Stimulated activated CD4-positive, alpha-beta T cell treated with anti-CD3 and anti-CD28 coated beads, Interleukin-2, amount 100 ng/mL, for 48 hours (primary cell): Measurements from ENCODE around the gene KLHL4.
"Not testable (repeated sequence)": the region's sequence is repeated elsewhere in the genome, so short reads cannot be mapped to it uniquely, and the experiment has no call there.

Experiments
- DNase-seq, 2 donors: peaks; one replicate each; pipeline ENCODE4 v3.0.0-alpha.2; 2020

KLHL4 gene, protein sequence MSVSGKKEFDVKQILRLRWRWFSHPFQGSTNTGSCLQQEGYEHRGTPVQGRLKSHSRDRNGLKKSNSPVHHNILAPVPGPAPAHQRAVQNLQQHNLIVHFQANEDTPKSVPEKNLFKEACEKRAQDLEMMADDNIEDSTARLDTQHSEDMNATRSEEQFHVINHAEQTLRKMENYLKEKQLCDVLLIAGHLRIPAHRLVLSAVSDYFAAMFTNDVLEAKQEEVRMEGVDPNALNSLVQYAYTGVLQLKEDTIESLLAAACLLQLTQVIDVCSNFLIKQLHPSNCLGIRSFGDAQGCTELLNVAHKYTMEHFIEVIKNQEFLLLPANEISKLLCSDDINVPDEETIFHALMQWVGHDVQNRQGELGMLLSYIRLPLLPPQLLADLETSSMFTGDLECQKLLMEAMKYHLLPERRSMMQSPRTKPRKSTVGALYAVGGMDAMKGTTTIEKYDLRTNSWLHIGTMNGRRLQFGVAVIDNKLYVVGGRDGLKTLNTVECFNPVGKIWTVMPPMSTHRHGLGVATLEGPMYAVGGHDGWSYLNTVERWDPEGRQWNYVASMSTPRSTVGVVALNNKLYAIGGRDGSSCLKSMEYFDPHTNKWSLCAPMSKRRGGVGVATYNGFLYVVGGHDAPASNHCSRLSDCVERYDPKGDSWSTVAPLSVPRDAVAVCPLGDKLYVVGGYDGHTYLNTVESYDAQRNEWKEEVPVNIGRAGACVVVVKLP

DNA sequence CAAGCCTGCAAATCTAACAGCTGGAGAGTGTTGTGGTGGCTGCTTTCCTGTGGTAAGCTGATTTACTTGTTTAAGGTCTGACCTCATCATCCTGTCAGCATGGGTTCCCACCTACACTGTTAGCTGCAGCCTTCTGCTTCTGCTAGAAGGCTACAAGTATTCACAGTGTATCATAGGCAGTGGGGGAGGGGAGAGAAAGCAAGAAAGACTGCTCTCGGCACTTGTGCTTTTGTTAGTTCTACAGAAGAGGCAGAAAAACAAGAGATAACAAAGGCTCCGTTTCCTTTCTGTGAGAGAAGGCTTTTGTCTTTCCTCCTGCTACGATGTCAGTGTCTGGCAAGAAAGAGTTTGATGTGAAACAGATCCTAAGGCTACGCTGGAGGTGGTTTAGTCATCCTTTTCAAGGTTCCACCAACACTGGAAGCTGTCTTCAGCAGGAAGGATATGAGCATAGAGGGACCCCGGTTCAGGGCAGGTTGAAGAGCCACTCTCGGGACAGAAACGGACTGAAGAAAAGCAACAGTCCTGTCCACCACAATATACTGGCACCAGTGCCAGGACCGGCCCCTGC, at the start of gene KLHL4:
KLHL4 (plus strand) TSS at position 232 of the 571 bp plus-strand sequence; CDS start at position 324, 92 bp downstream.
- DNase-seq, result no peak

DNA sequence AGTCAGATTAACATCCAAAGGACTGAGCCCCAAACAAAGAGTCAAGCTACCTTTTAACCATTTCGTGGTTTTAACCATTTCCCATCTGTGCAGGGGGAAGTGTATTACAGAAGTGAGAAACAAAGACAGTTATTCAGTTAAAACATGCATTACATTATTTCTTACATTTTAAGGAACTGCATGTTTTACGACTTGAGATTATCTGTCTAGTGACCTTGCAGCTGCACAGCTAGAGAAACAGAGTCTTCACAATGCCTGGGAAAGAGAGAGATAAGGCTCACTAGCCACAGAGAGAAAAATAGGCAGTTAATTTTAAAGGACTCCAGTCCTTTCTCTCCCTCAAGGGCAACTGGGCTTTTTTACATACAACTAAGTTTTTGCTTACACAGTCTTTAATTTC, 48.7 kb upstream of the KLHL4 start:
- no peak for DNase-seq

DNA sequence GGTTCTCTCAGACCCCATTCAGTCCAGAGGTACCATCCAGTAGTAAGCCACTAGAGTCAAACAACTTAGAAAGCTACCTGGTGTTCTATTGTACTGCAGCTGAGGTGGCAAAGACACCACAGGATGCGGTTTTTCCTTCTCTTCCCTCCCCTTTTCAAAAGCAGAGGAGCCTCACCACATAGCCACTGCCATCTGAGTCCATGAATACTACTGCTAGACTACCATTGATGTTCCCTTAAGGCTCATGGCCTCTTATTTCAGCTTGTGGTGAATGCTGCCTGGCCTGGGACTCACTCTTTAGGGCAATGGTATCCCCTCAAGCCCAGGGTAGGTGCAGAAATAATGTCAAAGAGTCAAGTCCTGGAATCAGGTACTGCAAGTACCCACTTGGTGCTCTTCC, 41.8 kb upstream of the KLHL4 start:
- DNase-seq, result no peak

DNA sequence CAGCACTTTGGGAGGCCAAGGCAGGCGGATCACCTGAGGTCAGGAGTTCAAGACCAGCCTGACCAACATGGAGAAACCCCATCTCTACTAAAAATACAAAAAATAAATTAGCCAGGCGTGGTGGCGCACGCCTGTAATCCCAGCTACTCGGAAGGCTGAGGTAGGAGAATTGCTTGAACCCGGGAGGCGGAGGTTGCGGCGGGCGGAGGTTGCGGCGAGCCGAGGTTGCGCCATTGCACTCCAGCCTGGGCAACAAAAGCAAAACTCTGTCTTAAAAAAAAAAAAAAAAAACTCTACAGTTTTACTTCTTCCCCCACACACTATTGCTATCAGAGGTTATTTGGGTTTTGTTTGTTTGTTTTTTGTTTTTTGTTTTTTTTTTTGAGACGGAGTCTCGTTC, 38.9 kb upstream of the KLHL4 start:
- DNase-seq, result not testable (repeated sequence)

DNA sequence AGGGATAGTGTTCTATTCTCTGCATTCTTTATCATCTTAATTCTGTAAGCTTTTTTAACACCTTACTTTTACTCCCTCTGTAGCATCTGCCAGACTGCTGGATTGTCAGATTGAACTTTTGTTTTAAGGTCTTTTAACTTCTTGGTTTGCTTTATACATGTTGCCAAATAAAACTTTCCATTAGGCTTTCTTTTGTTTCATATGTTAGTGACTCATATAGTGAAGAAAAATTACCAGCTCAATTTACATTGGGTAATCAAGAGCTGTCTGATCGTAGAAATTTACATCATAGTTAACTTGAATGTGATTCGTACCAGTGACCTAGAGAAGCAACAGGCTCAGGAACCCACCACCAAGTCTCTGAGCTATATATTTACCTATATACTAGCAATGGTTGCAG, 28.5 kb upstream of the KLHL4 start:
- no peak for DNase-seq

DNA sequence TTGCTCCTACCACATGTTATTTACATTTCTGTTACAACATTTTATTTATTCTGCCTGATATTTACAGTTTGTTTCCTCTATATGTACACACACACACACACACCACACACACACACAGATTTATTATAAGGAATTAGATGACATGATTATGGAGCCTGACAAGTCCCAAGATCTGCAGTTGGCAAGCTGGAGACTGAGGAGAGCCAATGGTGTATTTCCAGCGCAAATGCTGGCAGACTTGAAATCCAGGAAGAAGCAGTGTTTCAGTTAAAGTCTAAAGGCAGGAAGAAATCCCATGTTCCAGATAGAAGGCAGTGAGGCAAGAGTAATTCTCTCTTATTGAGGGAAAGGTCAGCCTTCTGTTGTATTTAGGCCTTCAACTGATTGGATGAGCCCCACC, 1.8 kb upstream of the KLHL4 start:
- DNase-seq, result no peak

DNA sequence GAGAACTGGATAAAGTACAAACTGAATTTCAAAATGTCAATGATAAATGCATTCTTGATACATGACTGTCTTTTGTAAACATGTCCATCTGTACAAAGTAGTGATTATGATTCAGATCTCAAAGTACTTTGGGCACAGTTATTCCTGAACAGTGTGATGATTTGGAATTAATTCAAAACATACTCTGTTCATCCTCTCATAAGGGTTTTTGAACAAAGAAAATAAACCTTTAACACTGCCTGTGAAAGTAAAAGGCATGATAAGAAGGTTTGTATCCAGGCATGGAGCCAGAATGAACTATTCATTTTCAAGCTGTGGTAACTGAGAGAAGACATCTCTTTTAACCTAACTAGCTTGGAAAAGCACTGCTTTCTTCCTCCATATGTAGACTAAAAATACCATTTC, 883 bp upstream of the KLHL4 start:
- no peak for DNase-seq

DNA sequence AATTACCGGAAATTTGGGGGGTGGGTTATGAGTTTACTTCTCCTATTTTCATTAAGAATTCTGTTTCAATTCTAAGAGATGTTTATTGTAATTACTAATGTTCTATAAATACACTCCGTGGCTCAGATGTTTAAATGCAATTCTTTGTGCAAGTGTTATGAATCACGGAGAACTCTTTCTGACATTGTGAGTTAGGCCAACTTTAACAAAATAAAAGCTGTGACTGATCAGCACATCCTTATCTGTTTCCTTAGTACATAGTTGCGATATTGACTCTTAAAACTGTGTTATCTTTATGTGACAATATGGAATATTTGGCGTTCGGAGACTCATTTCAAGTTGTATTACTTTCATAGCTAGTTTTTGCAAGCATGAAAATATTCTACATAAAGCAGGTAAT, 902 bp downstream of the KLHL4 start:
- DNase-seq, result no peak

DNA sequence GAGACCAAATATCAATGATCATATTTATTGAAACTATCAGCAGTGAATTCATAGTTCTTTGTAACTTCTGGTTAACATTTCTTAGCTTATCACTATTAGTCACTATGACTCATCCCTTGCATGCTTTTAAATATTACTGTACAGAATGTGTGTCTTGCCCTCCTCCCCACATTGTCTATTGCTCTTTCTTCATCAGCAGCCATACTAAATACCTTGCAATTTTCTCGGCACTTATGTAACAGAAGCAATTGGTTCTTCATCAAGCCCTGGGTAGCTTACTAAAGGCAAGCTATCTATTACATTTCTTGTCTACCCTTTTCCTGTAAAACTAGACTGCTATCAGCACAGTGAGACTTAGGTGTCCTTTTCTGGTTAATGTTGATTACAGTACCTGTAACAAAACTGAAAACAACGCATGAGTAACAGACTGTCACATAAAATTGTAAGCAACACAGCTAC, 8.2 kb downstream of the KLHL4 start:
- no peak for DNase-seq

DNA sequence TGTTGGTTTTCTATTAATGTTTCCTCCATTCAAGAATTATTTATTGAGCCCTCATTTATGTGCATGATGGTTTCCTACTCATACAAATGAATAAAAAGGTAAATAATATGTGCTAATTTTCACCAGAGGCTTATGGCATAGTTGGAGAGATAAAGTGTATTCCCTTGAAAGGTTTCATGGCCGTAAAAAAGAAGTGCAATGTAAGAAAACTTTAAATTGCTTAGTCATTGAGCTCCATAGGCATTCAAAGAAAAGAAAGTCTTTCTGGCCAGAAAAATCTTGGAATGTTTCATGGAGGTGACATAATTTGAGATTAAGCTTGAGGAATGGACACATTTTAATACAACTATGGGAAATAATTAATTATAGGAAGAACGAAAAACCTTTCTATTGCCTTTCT, 8.7 kb downstream of the KLHL4 start:
- no peak for DNase-seq

DNA sequence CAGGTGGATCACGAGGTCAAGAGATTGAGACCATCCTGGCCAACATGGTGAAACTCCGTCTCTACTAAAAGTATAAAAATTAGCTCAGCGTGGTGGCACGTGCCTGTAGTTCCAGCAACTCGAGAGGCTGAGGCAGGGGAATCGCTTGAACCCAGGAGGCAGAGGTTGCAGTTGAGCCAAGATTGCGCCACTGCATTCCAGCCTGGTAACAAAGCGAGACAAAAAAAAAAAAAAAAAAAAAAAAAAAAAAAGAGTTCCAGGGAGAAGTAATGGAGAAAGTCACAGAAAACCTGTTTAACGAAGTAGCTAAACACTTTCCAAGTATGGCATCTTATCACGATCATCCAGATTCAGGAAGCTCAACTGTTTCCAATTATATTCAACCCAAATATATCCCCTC, 10.9 kb downstream of the KLHL4 start:
- DNase-seq, result no peak

DNA sequence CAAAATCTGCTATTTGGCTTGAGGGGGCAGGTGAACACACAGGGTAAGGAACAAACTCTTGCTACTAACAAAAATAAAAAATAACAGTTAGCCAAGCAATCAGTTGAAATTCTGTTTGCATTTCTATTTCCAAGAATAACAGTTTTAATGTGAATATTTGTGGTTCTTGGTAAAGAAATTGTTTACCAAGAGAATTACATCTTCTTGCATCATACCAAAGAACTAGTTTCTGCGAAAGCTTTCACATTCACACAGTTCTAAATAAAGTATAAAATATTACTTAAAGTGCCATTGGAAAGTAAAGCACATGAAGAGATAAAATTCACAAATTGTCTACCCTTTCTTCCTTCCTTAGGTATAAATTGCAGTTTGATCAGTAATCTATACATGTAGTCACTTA, 54.4 kb downstream of the KLHL4 start:
- DNase-seq, result no peak

DNA sequence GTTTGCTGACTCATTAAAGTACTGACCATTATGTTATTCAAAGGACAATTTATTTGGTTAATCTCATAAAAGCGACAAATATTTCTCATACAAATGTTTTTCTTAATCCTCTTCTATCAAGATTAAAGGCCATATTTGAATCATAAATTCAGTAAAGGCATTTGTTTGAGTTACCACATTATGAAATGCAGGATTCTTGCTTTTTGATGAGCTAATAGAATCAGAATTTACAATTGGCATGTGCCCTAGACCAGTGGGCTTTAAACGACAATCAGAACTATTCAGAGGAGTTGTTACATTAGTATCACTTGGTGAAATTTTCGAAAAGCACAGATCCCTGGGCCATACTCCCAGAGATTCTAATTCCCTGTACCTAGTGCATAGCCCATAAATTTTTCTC, 55.3 kb downstream of the KLHL4 start:
- no peak for DNase-seq

DNA sequence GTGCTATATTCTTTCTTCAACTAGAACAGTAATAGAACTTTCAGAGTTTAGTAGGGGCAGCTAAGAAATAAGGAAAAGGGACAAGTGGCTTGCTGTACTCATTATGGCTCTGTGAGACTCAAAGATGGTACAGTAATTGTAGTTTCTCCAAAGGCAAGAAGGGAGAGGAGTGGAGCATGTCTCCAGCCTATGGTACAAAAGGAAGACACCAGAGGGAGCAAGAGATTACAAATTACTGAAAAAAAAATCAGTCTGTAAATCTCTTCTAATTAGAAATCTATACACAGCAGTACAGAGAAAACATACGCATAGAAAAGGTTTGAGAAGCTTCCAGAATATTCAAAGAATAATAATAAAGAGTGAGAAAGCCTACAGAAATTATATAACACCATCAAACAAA, 61.4 kb downstream of the KLHL4 start:
- DNase-seq, result no peak

DNA sequence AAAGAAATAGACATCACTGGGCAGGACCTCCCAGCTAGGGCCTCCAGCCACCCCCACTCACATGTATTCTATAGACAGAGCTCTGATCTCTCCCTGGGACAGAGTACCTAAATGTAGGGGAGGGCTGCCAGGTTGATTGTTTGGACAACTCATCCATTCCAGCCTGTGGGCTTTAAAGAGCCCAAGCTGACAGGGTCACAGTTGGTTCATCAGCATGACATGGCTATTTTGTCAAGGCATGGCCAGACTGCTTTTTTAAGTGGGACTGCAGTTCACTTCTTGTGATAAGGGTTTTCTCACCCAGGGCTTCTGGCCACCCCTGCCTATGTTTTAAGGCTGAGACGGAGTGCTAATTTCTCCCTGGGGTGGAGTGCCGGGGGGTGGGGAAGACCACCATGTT, 63.3 kb downstream of the KLHL4 start:
- DNase-seq, result no peak

DNA sequence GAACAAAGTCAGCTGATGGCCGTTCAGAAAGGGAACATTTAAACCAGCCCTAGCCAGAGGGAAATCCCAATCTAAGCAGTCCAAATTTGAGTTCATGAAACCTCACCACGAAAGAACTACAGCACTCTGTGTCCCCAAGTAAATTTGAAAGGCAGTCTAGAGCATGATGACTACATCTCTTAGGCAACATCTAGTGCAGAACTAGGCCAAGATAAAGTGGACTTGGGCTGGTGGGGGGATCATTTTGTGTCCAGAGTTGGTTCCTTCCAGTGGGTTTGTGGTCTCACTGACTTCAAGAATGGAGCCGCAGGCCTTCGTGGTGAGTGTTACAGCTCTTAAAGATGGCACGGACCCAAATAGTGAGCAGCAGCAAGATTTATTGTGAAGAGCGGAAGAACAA, 64.9 kb downstream of the KLHL4 start:
- no peak for DNase-seq

DNA sequence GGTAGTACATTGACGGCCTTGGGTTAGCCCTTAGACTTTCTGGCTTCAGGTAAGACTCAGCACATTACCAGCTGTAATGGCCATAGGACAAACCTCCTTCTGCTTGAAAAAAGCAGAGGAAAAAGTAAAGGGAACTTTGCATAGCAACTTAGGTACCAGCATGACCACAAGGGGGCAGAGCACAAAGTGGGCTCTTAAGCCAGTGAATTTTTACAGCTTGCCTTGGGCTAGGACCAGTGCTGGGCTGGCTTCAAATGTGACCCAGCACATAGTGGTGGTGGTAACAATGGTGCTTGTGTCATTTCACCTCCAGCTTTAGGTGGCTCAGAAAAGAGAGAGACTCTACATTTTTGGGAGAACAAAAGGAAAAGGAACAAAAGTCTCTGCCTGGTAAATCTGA, 66.1 kb downstream of the KLHL4 start:
- peak in 1 of 2 donors; percentile 13 for DNase-seq

DNA sequence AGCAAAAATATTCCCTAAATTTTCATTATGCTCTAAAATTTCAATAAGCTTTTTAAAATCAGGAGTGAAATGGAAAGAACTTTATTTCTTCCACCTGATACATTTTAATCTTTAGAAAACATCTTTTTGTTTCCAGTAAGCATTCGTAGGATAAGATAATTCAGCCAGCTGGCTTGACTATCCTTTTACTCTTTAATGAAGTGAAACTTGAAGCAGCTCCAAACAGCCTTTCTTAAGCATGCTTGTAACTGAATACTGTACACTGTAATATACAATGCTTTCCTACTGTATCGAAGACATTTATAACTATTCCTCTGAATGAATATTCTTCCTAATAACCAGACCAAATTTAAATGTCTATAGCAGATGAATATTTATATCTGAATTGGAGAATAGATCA, 98.8 kb downstream of the KLHL4 start:
- no peak for DNase-seq

DNA sequence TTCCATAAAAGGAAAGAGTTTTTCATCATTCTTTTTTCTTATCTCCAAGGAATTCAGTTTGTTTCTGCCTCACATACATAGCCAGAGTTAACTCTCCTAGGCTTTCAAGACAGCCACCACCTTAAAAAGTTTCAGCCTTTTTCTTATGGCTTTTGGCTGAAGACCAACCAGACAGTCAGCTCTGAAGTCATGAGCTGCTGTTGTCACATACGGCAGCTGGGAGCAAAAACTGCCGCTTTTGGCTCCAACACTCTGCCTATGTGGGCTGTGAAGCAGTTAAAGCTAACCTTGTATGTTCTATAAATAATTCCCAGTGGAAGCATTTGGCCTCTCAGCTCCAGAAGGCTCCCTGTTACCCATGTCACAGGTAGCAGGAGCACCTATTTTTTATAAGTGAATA, 104.1 kb downstream of the KLHL4 start:
- DNase-seq, result no peak

DNA sequence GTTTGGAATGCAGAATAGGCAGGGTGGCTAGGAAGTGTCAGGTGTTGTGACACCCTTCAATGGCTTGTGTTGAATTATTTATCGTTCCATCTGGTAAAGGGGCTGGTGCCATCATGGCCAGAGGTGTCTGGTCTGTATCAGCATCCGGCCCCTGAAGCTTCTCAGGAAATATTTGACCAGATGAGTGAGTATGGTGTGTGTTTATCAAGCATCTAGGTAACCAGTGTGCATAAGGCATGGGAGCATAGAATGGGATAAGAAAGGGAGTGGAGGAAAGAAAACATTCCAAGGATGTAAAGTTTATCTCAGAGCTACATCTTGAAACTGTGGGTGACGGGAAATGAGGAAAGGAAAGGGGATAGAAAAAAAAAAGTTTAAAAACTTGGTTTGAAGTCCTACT, 109.4 kb downstream of the KLHL4 start:
- no peak for DNase-seq

DNA sequence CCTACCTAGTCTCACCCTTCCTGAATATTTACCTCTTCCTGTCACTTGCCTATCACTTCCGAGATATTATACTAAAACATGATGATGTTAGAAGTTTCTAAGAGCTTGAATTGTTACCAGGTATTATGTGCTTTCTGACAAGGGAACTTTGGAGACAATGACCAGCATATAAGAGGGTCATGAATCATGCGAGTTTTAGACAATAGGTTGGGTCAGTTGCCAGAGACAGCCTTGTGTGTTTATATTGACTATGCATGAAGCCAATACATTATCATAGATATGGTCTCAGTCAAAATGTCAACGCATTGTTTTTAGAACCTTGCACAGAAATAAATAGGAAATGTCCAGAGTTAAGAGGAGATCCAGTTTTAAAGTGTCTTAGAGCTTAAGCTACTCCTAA, 116.8 kb downstream of the KLHL4 start:
- no peak for DNase-seq

DNA sequence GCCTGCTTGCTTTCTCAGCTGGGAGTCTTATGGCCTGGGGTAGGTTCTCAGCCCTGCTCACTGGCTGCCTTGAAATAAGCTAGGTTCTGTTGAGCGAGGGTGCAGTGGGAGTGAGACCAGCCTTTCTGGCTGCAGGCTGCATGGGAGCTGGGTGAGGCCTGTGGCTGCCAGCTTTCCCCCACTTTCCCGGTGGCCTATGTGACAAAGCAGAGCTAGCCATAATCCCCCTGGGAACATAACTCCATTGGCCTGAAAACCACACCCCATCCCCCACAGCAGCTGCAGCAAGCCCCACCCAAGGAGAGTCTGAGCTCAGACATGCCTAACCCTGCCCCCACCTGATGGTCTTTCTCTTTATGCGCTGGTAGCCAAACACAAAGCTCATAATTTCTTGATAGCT, 118.9 kb downstream of the KLHL4 start:
- DNase-seq, result no peak

DNA sequence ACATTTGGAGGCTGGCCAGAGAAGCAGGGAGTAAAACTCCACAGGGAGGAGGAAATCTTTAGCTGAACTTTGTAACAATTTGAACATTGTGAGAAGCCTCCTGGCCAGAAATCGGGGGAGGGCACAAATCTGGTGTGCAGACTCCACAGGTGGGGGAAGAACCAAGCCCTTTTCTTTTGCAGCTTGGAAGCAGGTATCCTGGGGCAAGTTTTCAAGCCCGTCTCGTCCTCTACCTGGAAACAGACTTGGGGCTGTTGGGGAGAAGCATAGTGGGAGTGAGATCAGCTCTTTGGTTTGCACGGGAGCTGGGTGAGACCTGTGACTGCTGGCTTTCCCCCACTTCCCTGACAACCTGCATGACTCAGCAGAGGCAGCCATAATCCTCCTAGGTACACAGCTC, 123.8 kb downstream of the KLHL4 start:
- not testable (repeated sequence) for DNase-seq

DNA sequence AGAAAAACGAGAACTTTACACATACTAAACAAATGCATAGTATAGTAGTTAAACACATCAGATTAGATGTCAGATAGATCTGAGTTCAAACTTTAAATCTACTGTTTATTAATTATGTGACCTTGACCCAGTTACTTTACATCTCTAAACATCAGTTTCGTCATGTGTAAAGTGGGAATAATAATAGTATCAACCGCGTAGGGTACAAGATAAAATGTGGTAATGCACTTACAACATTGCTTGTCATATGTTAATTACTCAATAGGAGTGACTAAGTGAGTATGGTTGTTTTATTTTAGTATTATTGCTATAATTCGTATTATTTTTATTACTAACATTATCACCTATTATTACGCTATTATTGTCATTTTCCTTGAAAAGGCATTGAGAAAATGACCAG, 144.2 kb downstream of the KLHL4 start:
- no peak for DNase-seq
